HG03442 (cell line): Measurements from ENCODE around the gene ZSCAN30.

ENCODE experiments used
- ATAC-seq: cut with Tn5 transposase; IDR thresholded peaks from one replicate; pipeline ENCODE4 v1.9.1; 2021; ENCODE audit warnings: mild to moderate bottlenecking, moderate library complexity; ENCODE audit not compliant: unreplicated experiment

ZSCAN30 gene

DNA sequence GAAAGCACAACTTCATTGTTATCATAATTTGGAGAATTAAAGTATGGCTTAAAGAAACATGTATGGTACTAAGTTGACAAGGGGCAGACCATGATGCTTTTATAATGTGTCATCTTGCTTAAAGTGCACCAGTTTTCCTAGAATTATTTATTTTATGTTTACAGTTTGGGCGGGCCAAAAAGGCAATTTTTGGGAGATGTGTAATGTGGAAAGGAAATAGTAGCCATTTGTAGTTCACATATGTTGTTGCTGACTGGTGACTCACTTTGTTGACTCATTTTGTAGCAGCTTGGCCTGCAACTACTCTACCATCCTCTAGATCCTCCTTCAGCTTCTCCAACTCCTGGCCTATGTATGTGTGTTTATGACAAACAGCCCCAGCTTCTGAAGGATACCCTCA lies 7.7 kb downstream of the ZSCAN30 start:
- no peak for ATAC-seq

DNA sequence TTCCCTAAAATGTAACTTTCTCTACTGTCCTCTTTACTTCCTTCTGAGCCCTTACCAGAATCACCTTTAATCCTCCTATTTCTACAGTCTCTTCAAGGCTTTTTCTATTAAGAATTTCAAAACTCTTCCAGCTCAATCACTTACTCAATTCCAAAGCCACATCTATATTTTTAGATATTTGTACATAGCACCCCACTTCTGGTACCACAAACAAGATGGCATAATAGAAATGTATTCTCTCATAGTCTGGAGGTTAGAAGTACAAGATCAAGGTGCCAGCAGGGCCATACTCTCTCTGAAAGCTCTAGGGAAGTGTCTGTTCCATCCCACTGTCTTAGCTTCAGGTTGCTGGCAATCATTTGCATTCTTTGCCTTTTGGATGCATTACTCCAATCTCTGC lies 11.1 kb downstream of the ZSCAN30 start:
- no peak for ATAC-seq

DNA sequence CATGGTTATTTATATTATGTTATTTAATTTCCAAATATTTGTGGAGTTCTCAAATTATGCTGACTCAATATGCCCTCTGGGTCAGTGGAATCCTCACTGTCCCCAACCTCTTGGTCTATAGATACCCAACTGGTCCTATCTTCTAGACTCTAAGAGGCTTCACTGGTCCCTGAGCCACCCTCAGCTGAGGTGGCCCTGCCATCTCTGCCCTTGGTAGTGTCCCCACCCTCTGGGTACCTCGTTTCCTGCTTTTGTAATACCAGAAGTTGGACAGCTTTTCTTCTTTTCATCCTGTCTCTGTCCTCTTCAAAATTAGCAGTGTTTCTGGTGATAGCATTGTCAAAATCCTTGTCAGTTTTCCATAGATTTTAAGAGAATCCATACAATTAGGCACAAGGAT lies 11.9 kb downstream of the ZSCAN30 start:
- no peak for ATAC-seq

DNA sequence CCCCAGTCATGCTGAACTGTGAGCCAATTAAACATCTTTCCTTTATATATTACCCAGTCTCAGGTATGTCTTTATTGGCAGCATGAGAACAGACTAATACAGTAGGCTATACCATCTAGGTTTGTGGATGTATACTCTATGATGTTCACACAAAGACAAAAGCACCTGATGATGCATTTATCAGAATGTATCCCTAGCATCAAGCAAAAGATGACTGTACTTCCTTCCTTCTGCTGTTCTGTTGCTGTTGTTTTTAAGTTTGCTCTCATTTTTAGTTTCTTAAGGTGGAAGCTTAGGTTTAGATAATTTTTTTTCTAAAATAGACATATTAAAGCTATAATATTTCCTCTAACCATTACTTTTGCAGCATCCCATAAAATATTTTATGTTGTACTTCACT lies 12.4 kb downstream of the ZSCAN30 start:
- ATAC-seq, result no peak

DNA sequence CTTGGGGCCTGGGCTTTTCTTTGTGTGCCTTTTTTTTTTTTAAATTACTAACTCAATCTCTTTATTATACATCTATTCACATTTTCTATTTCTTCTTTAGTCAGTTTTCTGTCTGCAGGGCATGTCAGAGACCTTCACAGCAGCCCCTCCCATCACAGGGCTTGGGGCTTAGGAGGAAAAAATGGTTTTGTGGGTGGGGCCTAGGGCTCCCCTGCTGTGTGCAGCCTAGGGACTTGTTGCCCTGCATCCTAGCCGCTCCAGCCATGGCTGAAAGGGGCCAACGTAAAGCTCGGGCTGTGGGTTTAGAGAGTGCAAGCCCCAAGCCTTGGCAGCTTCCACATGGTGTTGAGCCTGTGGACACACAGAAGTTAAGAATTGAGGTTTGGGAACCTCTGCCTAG lies 13.8 kb downstream of the ZSCAN30 start:
- ATAC-seq, result no peak

DNA sequence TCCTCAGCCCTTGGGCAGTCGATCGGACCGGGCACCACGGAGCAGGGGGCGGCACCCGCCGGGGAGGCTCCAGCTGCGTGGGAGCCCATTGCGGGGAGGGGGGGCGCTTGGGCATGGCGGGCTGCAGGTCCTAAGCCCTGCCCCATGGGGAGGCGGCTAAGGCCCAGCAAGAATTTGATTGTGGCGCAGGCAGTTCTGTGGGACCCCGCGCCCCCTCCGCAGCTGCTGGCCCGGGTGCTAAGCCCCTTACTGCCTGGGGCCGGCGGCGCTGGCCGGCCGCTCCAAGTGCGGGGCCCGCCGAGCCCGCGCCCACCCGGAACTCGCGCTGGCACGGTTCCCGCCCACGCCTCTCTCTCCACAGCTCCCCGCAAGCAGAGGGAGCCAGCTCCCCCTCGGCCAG lies 18.4 kb downstream of the ZSCAN30 start:
- ATAC-seq, result no peak

DNA sequence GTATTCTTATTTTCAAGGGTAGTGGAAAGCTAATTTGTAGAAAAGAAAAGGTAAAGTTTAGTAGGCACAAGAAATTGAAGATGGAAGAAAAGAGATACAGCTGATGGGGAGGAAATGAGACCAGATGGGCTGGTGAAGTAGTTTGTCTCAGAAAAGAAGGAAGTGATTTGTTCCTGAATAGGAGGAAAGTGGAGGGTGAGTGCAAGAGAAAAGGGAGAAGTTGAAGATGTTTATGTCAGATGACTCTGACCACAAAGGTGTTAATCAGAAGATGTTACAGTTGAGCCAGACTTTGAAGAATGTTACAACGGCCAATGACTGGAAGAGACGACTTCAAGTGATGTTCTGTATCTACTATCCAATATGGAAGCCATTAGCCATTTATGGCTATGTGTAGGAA lies 21.2 kb downstream of the ZSCAN30 start:
- no peak for ATAC-seq

DNA sequence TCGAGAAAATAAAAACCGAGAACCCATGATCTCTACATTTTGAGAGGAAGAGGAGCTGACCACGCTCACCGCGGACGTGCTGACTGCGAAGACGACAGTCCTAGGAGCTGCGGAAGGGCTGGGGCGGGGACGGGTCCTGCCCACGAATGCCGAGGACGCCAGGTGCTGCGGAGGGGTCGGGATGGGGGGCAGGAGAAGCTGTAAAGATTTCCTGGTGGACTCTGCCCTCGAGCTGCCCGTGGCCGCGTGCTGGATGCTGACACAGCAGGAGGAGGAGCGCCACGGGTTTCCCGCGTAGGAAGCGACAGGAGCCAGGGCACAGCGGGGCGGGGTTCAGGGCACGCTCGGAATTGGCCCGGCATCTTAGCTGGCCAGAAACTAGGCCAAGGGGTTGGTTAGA lies 22.2 kb downstream of the ZSCAN30 start:
- no peak for ATAC-seq

DNA sequence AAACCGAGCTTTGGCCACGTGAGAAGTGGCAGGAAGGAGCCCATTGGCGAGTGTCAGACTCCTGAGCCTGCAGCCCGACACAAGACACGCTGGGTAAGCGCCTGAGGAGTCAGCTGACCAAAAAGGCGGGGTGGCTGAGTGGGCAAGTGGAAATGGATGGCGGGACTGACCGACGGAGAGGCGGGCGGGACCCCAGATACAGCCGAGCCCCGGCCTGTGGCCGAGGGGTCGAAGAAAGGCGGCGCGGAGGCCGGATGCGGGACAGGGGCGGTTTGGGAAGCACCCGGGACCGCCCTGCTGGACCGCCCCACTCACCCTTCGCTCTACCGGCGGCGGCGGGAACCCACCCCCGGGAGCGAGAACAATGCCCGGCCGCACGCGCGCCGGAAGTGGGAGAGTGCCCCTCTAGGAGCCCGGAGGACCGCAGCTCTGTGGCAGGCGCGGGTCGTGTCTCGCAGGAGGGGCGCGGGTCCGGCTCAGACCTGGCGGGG lies 22.8 kb downstream of the ZSCAN30 start:
- peak; percentile 81 for ATAC-seq

DNA sequence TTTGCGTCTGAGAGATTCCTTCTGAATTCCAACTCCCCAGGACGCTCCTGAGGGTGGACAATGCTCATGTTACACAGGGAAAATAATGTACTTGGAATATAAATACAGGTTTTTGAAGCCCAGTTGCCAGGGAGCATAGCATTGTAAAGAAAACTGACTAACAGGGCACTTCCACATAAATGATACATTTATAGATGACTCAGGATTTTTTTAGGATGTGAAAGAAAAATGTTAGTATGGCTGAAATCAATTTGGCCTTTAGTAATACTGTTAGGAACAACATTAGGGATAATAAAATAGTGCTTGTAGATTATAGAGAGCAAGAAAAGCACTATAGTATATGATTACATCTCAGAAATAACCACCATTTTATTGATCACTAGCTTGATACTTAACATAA lies 25.6 kb downstream of the ZSCAN30 start:
- ATAC-seq, result no peak

DNA sequence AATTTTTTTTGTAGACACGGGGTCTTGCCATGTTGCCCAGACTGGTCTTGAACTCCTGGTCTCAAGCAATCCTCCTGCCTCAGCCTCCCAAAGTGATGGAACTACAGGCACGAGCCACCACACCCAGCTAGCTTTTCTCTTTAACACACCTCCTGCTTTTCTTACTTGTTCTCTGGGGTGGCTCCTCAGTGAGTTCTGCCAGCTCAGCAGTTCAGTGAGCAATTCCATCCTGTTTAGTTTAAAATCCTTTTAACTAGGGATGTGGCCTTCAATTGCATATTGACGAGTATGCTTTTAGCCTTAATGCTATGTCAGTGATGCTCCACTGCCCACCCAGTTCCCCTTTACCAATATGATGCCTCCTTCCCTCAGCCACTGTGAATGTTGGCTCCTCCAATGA lies 33.1 kb downstream of the ZSCAN30 start:
- ATAC-seq, result no peak

DNA sequence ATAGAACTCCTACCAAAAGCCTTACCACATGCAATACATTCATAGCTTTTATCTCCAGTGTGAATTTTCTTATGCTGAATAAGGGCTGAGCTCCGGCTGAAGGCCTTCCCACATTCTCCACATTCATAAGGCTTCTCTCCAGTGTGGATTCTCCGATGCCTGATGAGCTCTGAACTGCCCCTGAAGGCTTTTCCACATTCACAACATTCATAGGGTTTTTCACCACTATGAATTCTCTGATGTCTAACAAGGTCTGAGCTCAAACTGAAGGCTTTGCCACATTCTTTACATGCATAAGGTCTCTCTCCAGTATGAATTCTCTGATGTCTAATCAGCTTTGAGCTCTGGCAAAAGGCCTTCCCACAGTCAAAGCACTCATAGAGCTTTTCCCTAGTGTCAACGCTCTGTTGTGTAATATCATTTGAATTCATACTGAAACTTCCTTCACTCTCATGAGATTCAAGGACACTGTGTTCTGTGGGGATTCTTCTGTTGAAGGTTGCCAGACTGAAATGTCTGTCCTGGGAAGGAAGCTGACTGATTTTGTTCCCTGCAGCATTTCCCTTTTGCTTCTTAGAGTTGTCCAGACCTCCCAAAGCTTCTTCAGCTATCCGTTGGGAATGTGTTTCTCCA lies 36.3 kb downstream of the ZSCAN30 start:
- no peak for ATAC-seq

DNA sequence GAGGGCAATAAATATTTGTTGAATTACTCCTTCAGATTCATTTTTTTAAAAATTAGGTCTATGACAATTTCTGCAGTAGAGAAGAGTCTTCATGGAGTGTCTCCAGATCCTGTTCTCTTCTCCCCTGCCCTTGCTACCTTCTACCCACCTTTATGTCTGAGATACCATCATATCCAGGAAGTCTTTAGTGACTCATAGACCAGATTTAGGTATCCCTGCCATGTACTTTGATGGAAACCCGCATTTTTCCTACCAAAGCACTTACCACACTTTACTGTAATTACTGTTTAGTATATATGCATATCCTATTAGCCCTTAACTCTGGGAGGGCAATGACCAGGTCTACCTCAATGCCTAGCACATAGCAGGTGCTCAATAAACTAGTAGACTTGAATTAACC lies 37.6 kb downstream of the ZSCAN30 start:
- no peak for ATAC-seq

DNA sequence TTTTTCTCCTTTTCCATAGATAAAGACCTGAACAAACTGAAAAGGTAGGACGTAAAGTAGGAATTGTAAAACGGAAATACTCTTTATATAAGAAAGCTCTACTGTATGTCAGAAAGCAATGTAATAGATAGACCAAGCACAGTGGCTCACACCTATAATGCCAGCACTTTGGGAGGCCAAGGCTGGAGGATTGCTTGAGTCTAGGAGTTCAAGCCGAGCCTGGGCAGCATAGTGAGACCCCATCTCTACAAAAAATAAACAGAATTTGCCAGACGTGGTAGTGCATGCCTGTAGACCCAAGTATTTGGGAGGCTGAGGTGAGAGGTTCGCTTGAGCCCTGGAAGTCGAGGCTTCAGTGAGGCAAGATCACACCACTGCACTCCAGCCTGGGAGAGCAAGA lies 41.6 kb downstream of the ZSCAN30 start:
- ATAC-seq, result no peak

DNA sequence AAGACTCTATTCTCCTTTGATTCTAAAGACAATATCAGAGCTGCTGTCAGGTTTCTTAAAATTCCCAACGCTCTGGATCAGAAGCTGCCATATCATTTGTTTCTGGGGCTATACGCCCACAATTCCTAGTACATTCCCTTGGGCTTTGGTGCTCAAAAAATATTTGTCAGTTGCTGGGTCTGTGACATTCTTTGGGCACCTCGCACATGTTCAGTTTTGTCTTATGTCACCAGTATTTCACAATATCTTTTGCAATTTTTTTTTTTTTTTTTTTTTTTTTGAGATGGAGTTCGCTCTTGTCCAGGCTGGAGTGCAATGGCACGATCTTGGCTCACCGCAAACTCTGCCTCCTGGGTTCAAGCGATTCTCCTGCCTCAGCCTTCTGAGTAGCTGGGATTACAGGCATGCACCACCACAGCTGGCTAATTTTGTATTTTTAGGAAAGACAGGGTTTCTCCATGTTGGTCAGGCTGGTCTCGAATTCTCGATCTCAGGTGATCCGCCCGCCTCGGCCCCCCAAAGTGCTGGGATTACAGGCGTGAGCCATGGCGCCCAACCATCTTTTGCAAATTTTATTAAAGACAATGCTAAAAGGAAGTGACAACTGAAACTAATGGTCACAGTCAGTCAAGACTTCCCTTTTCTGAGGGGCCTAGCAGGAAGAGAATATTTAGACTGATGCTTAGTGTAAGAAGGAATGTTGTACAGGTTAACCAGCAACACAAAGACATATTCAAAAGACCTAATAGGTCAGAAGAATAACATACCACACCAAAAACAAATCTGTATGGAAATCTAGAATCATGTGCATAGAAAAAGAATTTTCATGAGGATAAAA lies 42.4 kb downstream of the ZSCAN30 start:
- no peak for ATAC-seq

DNA sequence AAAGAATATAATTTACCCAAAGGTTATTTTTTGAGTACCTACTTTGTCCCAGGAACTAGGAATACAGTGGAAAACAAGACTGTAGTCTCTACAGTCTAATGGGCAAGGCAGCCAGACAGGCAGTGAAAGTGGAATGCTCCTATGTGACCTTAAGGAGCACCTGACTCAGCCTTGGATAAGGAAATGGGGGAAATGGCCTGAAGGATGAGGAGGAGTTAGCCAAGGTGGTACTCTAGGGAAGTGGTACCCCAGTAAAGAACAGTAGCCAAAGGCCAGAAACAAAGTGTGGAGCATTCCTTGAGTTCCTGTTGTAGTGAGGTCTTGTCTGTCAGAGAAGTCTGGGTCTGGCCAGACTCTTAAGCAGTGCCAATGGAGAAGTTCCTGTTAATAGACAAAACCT lies 43.2 kb downstream of the ZSCAN30 start:
- no peak for ATAC-seq

DNA sequence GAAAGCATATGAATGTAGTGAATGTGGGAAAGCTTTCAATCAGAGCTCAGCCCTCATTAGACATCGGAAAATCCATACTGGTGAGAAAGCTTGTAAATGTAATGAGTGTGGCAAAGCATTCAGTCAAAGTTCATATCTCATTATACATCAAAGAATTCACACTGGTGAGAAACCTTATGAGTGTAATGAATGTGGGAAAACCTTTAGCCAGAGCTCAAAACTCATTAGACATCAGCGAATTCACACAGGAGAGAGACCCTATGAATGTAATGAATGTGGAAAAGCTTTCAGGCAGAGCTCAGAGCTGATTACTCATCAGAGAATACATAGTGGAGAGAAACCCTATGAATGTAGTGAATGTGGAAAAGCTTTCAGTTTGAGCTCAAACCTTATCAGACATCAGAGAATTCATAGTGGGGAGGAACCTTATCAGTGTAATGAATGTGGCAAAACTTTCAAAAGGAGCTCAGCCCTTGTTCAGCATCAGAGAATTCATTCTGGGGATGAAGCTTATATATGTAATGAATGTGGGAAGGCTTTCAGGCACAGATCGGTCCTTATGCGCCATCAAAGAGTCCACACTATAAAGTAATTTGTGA lies 44.2 kb downstream of the ZSCAN30 start:
- no peak for ATAC-seq

DNA sequence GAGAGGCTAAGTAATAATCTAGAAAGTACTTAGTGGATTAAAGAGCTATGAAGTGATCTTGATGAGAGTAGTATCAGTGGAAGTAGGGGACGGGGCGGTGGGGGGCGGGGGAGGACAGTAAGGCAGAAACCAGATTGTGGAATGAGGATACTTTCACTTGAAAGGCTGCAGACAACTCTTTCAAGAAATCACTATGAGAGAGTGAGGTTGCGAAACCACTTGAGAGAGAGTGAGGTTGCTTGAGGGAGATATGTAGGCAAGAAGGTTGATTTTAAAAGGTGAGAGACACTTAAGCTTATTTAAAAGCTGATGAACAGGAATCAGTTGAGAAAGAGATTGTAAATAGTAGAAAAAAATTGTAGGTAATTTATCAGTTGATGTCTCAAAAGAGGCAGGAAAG lies 45.4 kb downstream of the ZSCAN30 start:
- ATAC-seq, result no peak

DNA sequence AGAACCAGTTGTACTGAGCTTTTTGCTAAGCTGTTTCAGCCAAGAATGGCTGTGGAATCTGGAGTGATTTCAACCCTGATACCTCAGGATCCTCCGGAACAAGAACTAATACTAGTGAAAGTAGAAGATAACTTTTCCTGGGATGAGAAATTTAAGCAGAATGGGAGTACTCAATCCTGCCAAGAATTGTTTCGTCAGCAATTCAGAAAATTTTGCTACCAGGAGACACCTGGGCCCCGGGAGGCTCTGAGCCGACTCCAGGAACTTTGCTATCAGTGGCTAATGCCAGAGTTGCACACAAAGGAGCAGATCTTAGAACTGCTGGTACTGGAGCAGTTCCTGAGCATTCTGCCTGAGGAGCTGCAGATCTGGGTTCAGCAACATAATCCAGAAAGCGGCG lies 47.6 kb downstream of the ZSCAN30 start:
- no peak for ATAC-seq

DNA sequence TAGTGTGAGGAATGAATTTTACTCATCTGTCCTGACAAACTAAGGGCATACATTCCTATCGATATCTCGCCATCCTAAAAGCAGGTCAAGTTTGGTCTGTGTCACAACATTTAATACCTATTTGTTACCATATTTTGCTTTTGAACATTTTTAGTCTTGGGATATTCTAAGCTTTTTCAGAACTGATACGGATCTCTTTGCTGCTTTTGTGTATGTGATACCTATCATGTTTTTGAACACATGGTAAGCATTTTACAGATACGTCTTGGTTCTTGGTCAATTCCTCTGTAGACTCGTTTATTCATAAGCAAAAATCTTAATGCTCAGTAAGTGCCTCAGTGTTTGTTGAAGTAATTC lies 48.6 kb downstream of the ZSCAN30 start:
- no peak for ATAC-seq

DNA sequence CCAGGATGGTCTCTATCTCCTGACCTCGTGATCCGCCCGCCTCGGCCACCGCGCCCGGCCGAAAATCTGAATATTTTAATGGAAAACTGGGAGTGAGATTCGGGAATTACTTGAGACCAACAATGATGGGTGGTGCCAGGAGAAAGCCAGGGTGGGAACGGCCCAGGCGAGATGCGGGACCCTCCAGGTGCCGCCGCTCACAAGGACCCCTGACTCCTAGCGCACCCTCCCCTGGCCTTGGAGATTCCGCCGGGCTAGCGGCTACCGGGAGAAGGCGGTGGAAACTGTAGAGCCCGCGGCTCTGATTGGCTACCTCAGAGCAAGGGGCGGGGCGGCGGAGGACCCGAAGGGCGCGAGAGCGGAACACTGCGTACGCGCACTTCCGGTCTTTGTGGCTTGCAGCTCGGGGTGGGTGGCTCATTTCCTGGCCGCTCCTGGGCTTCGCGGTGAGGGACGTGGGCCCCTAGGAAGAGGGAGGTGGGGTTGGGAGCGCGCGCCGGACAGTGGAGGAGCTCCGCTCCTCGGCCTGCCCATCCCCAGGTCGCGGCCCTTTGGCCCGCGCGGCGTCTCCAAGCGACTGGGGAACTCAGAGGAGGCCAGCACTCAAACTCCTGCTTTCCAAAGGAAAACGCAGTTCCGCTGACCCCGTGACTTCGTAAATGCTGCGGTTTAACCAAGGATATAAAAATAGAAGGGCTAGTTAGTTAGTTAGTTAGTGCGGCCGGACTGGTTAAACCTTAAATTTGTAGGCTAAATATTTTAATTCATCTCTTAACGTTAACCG lies 49.2 kb downstream of the ZSCAN30 start, which contains the start of gene ZNF397:
TSS of gene ZNF397 (plus strand) at position 371 of the 784 bp plus-strand sequence. CDS start 1,437 bp downstream, outside the sequence.
- peak; percentile 99 for ATAC-seq
